HepG2 (cell line): Measurements from ENCODE around the gene SMC1A. TPM values are rescaled to one million over a fixed set of nuclear protein-coding genes. Genes with fewer than 3 reads are reported as not detected.
A peak's percentile ranks its signal among the peaks of the same experiment; 100 is the strongest.

Source experiments
- ATAC-seq: fragments of 200-7000 bp; cut with Tn5 transposase; 3 replicates; pipeline ENCODE4 v1.9.1; 2020; ENCODE audit warnings: mild to moderate bottlenecking, moderate library complexity
- BruUV-seq: library from RNA; stranded (reverse); fragments of 400-500 nt; replicated peaks from 2 replicates; lab custom pipeline; 2021; lab: Mats Ljungman, UMichigan
- CTCF ChIA-PET: fragments of 300-600 bp; formaldehyde crosslinking; extraction: SDS; loops from one replicate; lab custom pipeline; 2021; ENCODE audit warnings: low total read pairs, inconsistent platforms, low intra/inter-chr PET ratio; lab: Yijun Ruan, JAX
- POLR2A ChIA-PET: fragments of 350-600 bp; sonication (Branson Sonifier 250); formaldehyde crosslinking; loops from one replicate; lab custom pipeline; 2020; ENCODE audit warnings: antibody characterized with exemption, inconsistent platforms; lab: Yijun Ruan, JAX
- DNase-seq: peaks from one replicate; pipeline ENCODE4 v3.0.0-alpha.2; 2015; ENCODE audit warnings: low spot score
- FAIRE-seq: peaks from 3 replicates; lab custom pipeline; 2011; peaks lifted over from hg19 to GRCh38; lab: Jason Lieb, UNC
- H2AFZ ChIP-seq: one replicate; pipeline ENCODE4 v1.6.1; 2011; ENCODE audit warnings: low read length, inconsistent platforms
- H3K27ac ChIP-seq: fragments of 300-600 bp; 3 replicates; pipeline ENCODE4 v1.8.0; 2011; ENCODE audit warnings: mixed run types, mild to moderate bottlenecking, mixed read lengths, low read length, inconsistent platforms; ENCODE audit not compliant: insufficient read depth; ENCODE audit errors: extremely low read length
- H3K27me3 ChIP-seq, 2 experiments: fragments of 200-600 bp in 1 of 2; 2 replicates in 1 of 2; 3 replicates in 1 of 2; pipeline versions ENCODE4 v1.6.0 to v1.8.0; 2011; ENCODE audit warnings: low read length in 2 of 2, mild to moderate bottlenecking in 2 of 2, moderate library complexity in 2 of 2, inconsistent platforms in 1 of 2; ENCODE audit not compliant: insufficient read depth in 2 of 2, control insufficient read depth in 1 of 2
- H3K36me3 ChIP-seq, 2 experiments: fragments of 200-600 bp in 1 of 2; replicated peaks in 1 of 2; 2 replicates in 1 of 2; 3 replicates in 1 of 2; pipeline versions ENCODE4 v1.5.1 to v1.8.0; 2011; ENCODE audit warnings: low read length in 2 of 2, inconsistent platforms in 1 of 2; ENCODE audit not compliant: insufficient read depth in 2 of 2, control insufficient read depth in 1 of 2
- H3K4me1 ChIP-seq: 2 replicates; pipeline ENCODE4 v1.5.1; 2012; ENCODE audit warnings: low read length, inconsistent platforms; ENCODE audit not compliant: insufficient read depth
- H3K4me2 ChIP-seq: 2 replicates; pipeline ENCODE4 v1.6.0; 2011; ENCODE audit warnings: low read depth, low read length, inconsistent platforms
- H3K4me3 ChIP-seq, 3 experiments: fragments of 200-600 bp in 1 of 3; sonication (generic), shearing (Covaris generic) in 1 of 3; replicated peaks in 1 of 3; 2 replicates each; pipeline ENCODE4 v1.5.1; 2011 to 2016; ENCODE audit warnings: low read length in 3 of 3, inconsistent platforms in 2 of 3, low read depth in 2 of 3, mild to moderate bottlenecking in 2 of 3, control low read depth in 1 of 3, mixed read lengths in 1 of 3; ENCODE audit not compliant: insufficient read depth in 1 of 3
- H3K79me2 ChIP-seq: one replicate; pipeline ENCODE4 v1.6.1; 2011; ENCODE audit warnings: low read length, inconsistent platforms; ENCODE audit not compliant: insufficient read depth
- H3K9ac ChIP-seq: 2 replicates; pipeline ENCODE4 v1.6.0; 2011; ENCODE audit warnings: mild to moderate bottlenecking, low read depth, low read length, inconsistent platforms; ENCODE audit not compliant: insufficient read depth
- H3K9me3 ChIP-seq: 2 replicates; pipeline ENCODE4 v1.5.1; 2012; ENCODE audit warnings: mild to moderate bottlenecking, low read length
- H4K20me1 ChIP-seq: 2 replicates; pipeline ENCODE4 v1.6.0; 2011; ENCODE audit warnings: inconsistent platforms, mild to moderate bottlenecking, low read length, moderate library complexity; ENCODE audit not compliant: insufficient read depth
- CCDC6 ChIP-seq: sonication (generic); formaldehyde crosslinking; IDR thresholded peaks from 2 replicates; pipeline ENCODE4 v1.8.1; 2022; ENCODE audit warnings: mild to moderate bottlenecking, missing genetic modification reagents, moderate library complexity
- EEA1 ChIP-seq: sonication (generic); formaldehyde crosslinking; IDR thresholded peaks from 2 replicates; pipeline ENCODE4 v1.5.1; 2020; ENCODE audit warnings: mild to moderate bottlenecking, missing genetic modification reagents, borderline replicate concordance
- POGZ ChIP-seq: sonication (generic); formaldehyde crosslinking; IDR thresholded peaks from 2 replicates; pipeline ENCODE4 v1.4.0; 2020; ENCODE audit warnings: mild to moderate bottlenecking, missing genetic modification reagents
- REPIN1 ChIP-seq: sonication (generic); formaldehyde crosslinking; IDR thresholded peaks from 2 replicates; pipeline ENCODE4 v1.8.0; 2022; ENCODE audit warnings: missing genetic modification reagents, low read depth, mild to moderate bottlenecking, borderline replicate concordance
- RFX1 ChIP-seq: fragments of 450-650 bp; IDR thresholded peaks from 2 replicates; pipeline ENCODE4 v1.6.1; 2017
- TCF12 ChIP-seq, 2 experiments: fragments of 450-650 bp in 1 of 2; sonication (generic) in 1 of 2; formaldehyde crosslinking in 1 of 2; IDR thresholded peaks; 2 replicates each; pipeline versions ENCODE4 v1.6.1 to v1.8.0; 2017 to 2022; ENCODE audit warnings: antibody characterized with exemption in 1 of 2, mild to moderate bottlenecking in 1 of 2, missing genetic modification reagents in 1 of 2, moderate library complexity in 1 of 2
- ZNF101 ChIP-seq: sonication (generic); formaldehyde crosslinking; IDR thresholded peaks from 2 replicates; pipeline ENCODE4 v1.4.0; 2020; ENCODE audit warnings: mild to moderate bottlenecking, low read depth, missing genetic modification reagents, borderline replicate concordance
- ZNF136 ChIP-seq: sonication (generic); formaldehyde crosslinking; IDR thresholded peaks from 2 replicates; pipeline ENCODE4 v1.8.1; 2022; ENCODE audit warnings: low read depth, mild to moderate bottlenecking, moderate library complexity, missing genetic modification reagents
- ZNF383 ChIP-seq: sonication (generic); formaldehyde crosslinking; IDR thresholded peaks from 2 replicates; pipeline ENCODE4 v1.4.0; 2020; ENCODE audit warnings: missing genetic modification reagents, mild to moderate bottlenecking, borderline replicate concordance
- ZNF569 ChIP-seq: sonication (generic); formaldehyde crosslinking; IDR thresholded peaks from 2 replicates; pipeline ENCODE4 v1.5.0; 2020; ENCODE audit warnings: mild to moderate bottlenecking, missing genetic modification reagents, moderate library complexity, borderline replicate concordance
- ZNF687 ChIP-seq: sonication (generic); formaldehyde crosslinking; IDR thresholded peaks from 2 replicates; pipeline ENCODE4 v1.5.1; 2020; ENCODE audit warnings: mild to moderate bottlenecking, missing genetic modification reagents, moderate library complexity
- ZNF839 ChIP-seq: sonication (generic); formaldehyde crosslinking; IDR thresholded peaks from 2 replicates; pipeline ENCODE4 v1.4.0; 2020; ENCODE audit warnings: missing genetic modification reagents, mild to moderate bottlenecking, borderline replicate concordance
- WGBS: methylation state at CpG from one replicate; pipeline ENCODE4 v1.1.6; 2017; ENCODE audit warnings: low lambda C conversion rate; 5-methylcytosine and 5-hydroxymethylcytosine counted together
- in situ Hi-C: cut with HindIII; loops from 2 replicates; pipeline ENCODE4 v1.10.0; 2017; ENCODE audit warnings: low pct_unique_long_range_greater_than_20kb; ENCODE audit not compliant: extremely low pct_ligation_motif_present
- intact Hi-C: fragments of 100-400 bp; cut with micrococcal nuclease; formaldehyde crosslinking; loops from one replicate; pipeline ENCODE4 v1.10.0; 2022; ENCODE audit not compliant: unreplicated experiment
- polyA plus RNA-seq, 8 experiments: library from polyadenylated mRNA; depleted of rRNA in 3 of 8; stranded (reverse) in 7 of 8; unstranded in 1 of 8; fragments of >200 nt; fragmentation: Illumina TruSeq in 4 of 8; extraction: Trizol in 4 of 8; gene quantifications; 2 replicates each; pipeline versions ENCODE4 v1.2.1 to v1.2.3, GENCODE V29; 2011 to 2016; ENCODE audit warnings: low read depth in 4 of 8, missing spikeins in 1 of 8, mixed read lengths in 1 of 8; ENCODE audit not compliant: insufficient read depth in 1 of 8
- total RNA-seq, 5 experiments: library from RNA; depleted of rRNA; stranded (reverse); fragments of >200 nt; fragmentation: Illumina TruSeq; extraction: Trizol; gene quantifications; 2 replicates each; pipeline ENCODE4 v1.2.3, GENCODE V29; 2016; ENCODE audit warnings: low read depth in 1 of 5
- TF ChIP-seq, protein P1 (sequence below): sonication (generic); formaldehyde crosslinking; IDR thresholded peaks from 2 replicates; pipeline ENCODE4 v1.5.1; 2020; ENCODE audit warnings: mild to moderate bottlenecking, missing genetic modification reagents, borderline replicate concordance
- TF ChIP-seq, protein P2 (sequence below), 2 experiments: sonication (generic) in 1 of 2; formaldehyde crosslinking in 1 of 2; IDR thresholded peaks; 2 replicates each; pipeline versions ENCODE4 v1.4.0 to v1.6.1; 2016 to 2020; ENCODE audit warnings: borderline replicate concordance in 1 of 2, low read depth in 1 of 2, mild to moderate bottlenecking in 1 of 2, missing genetic modification reagents in 1 of 2

The SMC1A gene
- total and polyA plus RNA-seq, 2 of the 13 experiments (the other 11 are each of a cell fraction or from before 2014, with no cell fraction given) = 9.4 to 46.6 TPM

GRCh38 chrX:53440101-53440500 is 17.6 kb upstream of the SMC1A start:
- POLR2A ChIA-PET = no interaction called here
- in situ Hi-C loops = loop anchor here (10.0 kb wide), 1 partner anchor 125 kb away; no protein-coding TSS in a partner anchor
- Histone ChIP-seq H2AFZ (no peak overlapping the region), H3K27me3 (no peaks in the 10 kb centered on the region; a peak in 1 of 5 replicates), H3K79me2 (no peaks in the 10 kb centered on the region), H3K36me3 (no peaks in the 10 kb centered on the region), H3K9me3 (no peaks in the 10 kb centered on the region), H3K27ac (no peak overlapping the region), H3K9ac (no peak overlapping the region), H3K4me3 (peak overlapping the region; percentile 39 to 65 (median 52); a peak in 4 of 6 replicates), H3K4me1 (peaks cover 5% of the 10 kb centered on the region; the same call in 1 of the 2 replicates), H4K20me1 (no peaks in the 10 kb centered on the region), H3K4me2 (peak overlapping the region; percentile 68)
- DNase-seq (no peak), ATAC-seq (no peak), FAIRE-seq (no peak)
- 12% methylated on average over 5 of the region's 5 CpGs for WGBS
- CTCF ChIA-PET = no interaction called here
- BruUV-seq = no TSS peak
- intact Hi-C loops = no loop called here
- TF ChIP-seq ZNF839 (no peak), CCDC6 (no peak), REPIN1 (CRISPR knock-in tag) (no peak), POGZ (CRISPR knock-in tag) (no peak), ZNF383 (CRISPR knock-in tag) (no peak), ZNF136 (CRISPR knock-in tag) (no peak), ZNF101 (CRISPR knock-in tag) (no peak), ZNF569 (CRISPR knock-in tag) (no peak), ZNF687 (no peak), EEA1 (CRISPR knock-in tag) (no peak), TCF12 (IDR thresholded peaks at IDR 0.05) (no peak), TCF12 (CRISPR knock-in tag; IDR thresholded peaks at IDR 0.05) (no peak), RFX1 (no peak)
- TF ChIP-seq, protein P1, sequence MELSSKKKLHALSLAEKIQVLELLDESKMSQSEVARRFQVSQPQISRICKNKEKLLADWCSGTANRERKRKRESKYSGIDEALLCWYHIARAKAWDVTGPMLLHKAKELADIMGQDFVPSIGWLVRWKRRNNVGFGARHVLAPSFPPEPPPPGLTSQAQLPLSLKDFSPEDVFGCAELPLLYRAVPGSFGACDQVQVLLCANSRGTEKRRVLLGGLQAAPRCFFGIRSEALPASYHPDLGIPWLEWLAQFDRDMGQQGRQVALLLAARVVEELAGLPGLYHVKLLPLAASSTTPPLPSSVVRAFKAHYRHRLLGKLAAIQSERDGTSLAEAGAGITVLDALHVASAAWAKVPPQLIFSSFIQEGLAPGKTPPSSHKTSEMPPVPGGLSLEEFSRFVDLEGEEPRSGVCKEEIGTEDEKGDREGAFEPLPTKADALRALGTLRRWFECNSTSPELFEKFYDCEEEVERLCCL (CRISPR knock-in tag) = no peak
- TF ChIP-seq, protein P2, sequence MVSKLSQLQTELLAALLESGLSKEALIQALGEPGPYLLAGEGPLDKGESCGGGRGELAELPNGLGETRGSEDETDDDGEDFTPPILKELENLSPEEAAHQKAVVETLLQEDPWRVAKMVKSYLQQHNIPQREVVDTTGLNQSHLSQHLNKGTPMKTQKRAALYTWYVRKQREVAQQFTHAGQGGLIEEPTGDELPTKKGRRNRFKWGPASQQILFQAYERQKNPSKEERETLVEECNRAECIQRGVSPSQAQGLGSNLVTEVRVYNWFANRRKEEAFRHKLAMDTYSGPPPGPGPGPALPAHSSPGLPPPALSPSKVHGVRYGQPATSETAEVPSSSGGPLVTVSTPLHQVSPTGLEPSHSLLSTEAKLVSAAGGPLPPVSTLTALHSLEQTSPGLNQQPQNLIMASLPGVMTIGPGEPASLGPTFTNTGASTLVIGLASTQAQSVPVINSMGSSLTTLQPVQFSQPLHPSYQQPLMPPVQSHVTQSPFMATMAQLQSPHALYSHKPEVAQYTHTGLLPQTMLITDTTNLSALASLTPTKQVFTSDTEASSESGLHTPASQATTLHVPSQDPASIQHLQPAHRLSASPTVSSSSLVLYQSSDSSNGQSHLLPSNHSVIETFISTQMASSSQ (IDR thresholded peaks at IDR 0.05; ENCODE audit: low read depth) = no peak
- TF ChIP-seq, protein P2 (CRISPR knock-in tag; IDR thresholded peaks at IDR 0.05; ENCODE audit: borderline replicate concordance) = no peak
